Measurements from ENCODE around the gene COQ9.

COQ9 gene

DNA sequence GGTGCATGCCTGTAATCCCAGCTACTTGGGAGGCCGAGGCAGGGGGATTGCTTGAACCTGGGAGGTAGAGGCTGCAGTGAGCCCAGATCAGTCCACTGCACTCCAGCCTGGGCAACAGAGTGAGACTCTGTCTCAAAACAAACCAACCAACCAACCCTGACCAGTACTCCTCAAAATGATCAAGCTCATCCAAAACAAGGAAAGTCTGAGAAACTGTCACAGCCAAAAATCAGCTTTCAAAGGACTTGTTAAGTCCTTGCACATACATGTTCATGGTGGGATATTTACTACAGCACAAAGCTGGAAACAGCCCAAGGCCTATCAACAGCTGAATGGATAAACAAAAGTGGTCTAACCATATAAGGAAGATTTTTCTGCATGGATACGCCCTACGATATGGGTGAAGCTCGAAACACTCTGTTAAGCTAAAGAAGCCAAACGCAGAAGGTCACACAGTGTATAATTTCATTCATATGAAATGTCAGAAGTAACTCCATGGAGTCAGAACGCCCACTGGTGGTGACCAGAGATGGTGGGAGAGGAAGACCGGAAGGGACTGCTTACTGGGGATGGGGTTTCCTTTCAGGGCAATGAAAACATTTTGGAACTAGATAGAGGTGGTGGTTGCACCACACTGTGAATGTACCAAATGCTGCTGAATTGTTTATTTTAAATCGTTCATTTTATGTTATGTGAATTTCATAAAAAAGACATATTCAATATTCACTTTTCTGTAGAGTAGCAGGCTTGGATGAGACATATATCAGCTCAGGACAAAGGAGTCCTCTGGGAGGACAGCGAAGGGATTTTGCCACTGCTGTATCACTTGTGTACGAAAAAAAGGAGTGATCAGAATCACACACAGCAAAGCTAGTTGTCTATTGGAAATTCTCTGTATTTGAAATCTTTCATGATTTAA, 25.0 kb upstream of the COQ9 start (continued):
- TF ChIP-seq ZNF513 (tag by site-specific recombination; IDR thresholded peaks at IDR 0.05): 0 out of 2 replicates have a peak, but pooled peaks have one; percentile 11
- TF ChIP-seq ZNF133 (tag by site-specific recombination; IDR thresholded peaks at IDR 0.05): no peak
- TF ChIP-seq ZNF518A (tag by site-specific recombination; conservative IDR thresholded peaks at IDR 0.05; ENCODE audit: low read depth): peak; percentile 69

GRCh38 chr16:57423152-57423551, 24.1 kb upstream of the COQ9 start:
- POLR2A ChIA-PET: interaction anchor here (3.6 kb wide), 1 partner anchor 24 kb away, joined by 15 read pairs; the partner anchor contains the start of genes CIAPIN1 and COQ9
- peak; percentile 77 for TF ChIP-seq ZNF366 (tag by site-specific recombination; conservative IDR thresholded peaks at IDR 0.05)
- TF ChIP-seq, protein P1, sequence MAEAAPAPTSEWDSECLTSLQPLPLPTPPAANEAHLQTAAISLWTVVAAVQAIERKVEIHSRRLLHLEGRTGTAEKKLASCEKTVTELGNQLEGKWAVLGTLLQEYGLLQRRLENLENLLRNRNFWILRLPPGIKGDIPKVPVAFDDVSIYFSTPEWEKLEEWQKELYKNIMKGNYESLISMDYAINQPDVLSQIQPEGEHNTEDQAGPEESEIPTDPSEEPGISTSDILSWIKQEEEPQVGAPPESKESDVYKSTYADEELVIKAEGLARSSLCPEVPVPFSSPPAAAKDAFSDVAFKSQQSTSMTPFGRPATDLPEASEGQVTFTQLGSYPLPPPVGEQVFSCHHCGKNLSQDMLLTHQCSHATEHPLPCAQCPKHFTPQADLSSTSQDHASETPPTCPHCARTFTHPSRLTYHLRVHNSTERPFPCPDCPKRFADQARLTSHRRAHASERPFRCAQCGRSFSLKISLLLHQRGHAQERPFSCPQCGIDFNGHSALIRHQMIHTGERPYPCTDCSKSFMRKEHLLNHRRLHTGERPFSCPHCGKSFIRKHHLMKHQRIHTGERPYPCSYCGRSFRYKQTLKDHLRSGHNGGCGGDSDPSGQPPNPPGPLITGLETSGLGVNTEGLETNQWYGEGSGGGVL (tag by site-specific recombination; IDR thresholded peaks at IDR 0.05): peak; percentile 56
- no peak for TF ChIP-seq ZNF623 (tag by site-specific recombination; IDR thresholded peaks at IDR 0.05)
- Histone ChIP-seq H3K27ac (ENCODE audit: extremely low read depth, low read depth, low read length) (no peak overlapping the region), H3K36me3 (ENCODE audit: control insufficient read depth in 2 of 2, insufficient read depth in 1 of 2, low read length in 2 of 2) (peaks cover 0 to 16% of the 10 kb centered on the region in 2 experiments; a peak in 1 of 3 replicates), H3K4me3 (ENCODE audit: low read depth, low read length) (no peak overlapping the region), H3K4me1 (ENCODE audit: control insufficient read depth, insufficient read depth, low read length) (no peaks in the 10 kb centered on the region), H3K9me3 (ENCODE audit: control insufficient read depth, insufficient read depth, low read depth, low read length) (no peaks in the 10 kb centered on the region)
- CTCF ChIA-PET: interaction anchor here (0.5 to 11.5 kb wide), 14 partner anchors 8 to 918 kb away, joined by 3 to 290 read pairs (median 4); no protein-coding TSS in a partner anchor

GRCh38 chr16:57424583-57424982, 22.7 kb upstream of the COQ9 start:
- Histone ChIP-seq H3K4me1 (ENCODE audit: control insufficient read depth, insufficient read depth, low read length) (no peaks in the 10 kb centered on the region), H3K4me3 (ENCODE audit: low read depth, low read length) (no peak overlapping the region), H3K27ac (ENCODE audit: extremely low read depth, low read depth, low read length) (no peak overlapping the region), H3K9me3 (ENCODE audit: control insufficient read depth, insufficient read depth, low read depth, low read length) (no peaks in the 10 kb centered on the region), H3K36me3 (ENCODE audit: control insufficient read depth in 2 of 2, insufficient read depth in 1 of 2, low read length in 2 of 2) (peaks cover 0 to 28% of the 10 kb centered on the region in 2 experiments; a peak in 2 of 3 replicates)
- ChIA-PET POLR2A (interaction anchor here (3.6 kb wide), 1 partner anchor 22 kb away, joined by 15 read pairs; the partner anchor contains the start of genes CIAPIN1 and COQ9), CTCF (interaction anchor here (0.6 to 11.5 kb wide), 4 partner anchors 52 to 277 kb away, joined by 3 to 290 read pairs (median 16); no protein-coding TSS in a partner anchor)
- peak; percentile 69 for TF ChIP-seq ZBTB20 (tag by site-specific recombination; IDR thresholded peaks at IDR 0.05)
- no peak for TF ChIP-seq ZNF140 (tag by site-specific recombination; IDR thresholded peaks at IDR 0.05)
- TF ChIP-seq ZNF610 (tag by site-specific recombination; IDR thresholded peaks at IDR 0.05; ENCODE audit: borderline replicate concordance): no peak
- TF ChIP-seq ZNF664 (tag by site-specific recombination; IDR thresholded peaks at IDR 0.05): no peak
